Neural crest cell (in vitro differentiated cells): ENCODE results near the gene UBE2B. TPM values are rescaled to one million over a fixed set of nuclear protein-coding genes. Genes with fewer than 3 reads are reported as not detected.
A peak's percentile ranks its signal among the peaks of the same experiment; 100 is the strongest.
"Not testable (repeated sequence)": the region's sequence is repeated elsewhere in the genome, so short reads cannot be mapped to it uniquely, and the experiment has no call there.

Source experiments
- DNase-seq: peaks from one replicate; pipeline ENCODE4 v3.0.0; 2021; ENCODE audit warnings: low read depth, mixed read lengths, low spot score
- H3K27ac Mint-ChIP-seq: one replicate; pipeline ENCODE4 v1.8.0; 2021; ENCODE audit warnings: mild to moderate bottlenecking, mixed read lengths; ENCODE audit not compliant: unreplicated experiment
- H3K27me3 Mint-ChIP-seq: 2 replicates; pipeline ENCODE4 v1.8.0; 2021; ENCODE audit warnings: low read depth, mild to moderate bottlenecking, mixed read lengths
- H3K36me3 Mint-ChIP-seq: 2 replicates; pipeline ENCODE4 v1.8.0; 2021; ENCODE audit warnings: low read depth, mild to moderate bottlenecking, mixed read lengths
- H3K4me1 Mint-ChIP-seq: 2 replicates; pipeline ENCODE4 v1.8.0; 2021; ENCODE audit warnings: mixed read lengths
- H3K4me3 Mint-ChIP-seq: one replicate; pipeline ENCODE4 v1.8.0; 2021; ENCODE audit warnings: mild to moderate bottlenecking, mixed read lengths
- H3K9me3 Mint-ChIP-seq: 2 replicates; pipeline ENCODE4 v1.8.0; 2021; ENCODE audit warnings: mixed read lengths
- CTCF ChIP-seq: fragments of 200-600 bp; sonication (generic); conservative IDR thresholded peaks from 2 replicates; pipeline ENCODE4 v1.5.0; 2021; ENCODE audit warnings: antibody characterized with exemption, mild to moderate bottlenecking
- long read RNA-seq: library from polyadenylated mRNA; unstranded; transcript quantifications from one replicate; pipeline ENCODE4 v2.0.0, GENCODE V29; 2020
- total RNA-seq: library from RNA; stranded (reverse); gene quantifications from 2 replicates; pipeline ENCODE4 v1.2.1, GENCODE V29; 2021

UBE2B gene
- total RNA-seq = 52.3 and 76.4 TPM in 2 replicates
- long read RNA-seq, transcript UBE2B-201 (6 exons, 2,515 nt) = major isoform, 6 of 9 reads
- long read RNA-seq, partial matches to known transcripts = 0 of 9 reads
- long read RNA-seq, other reads (novel, unspliced or antisense) = 3 of 9 reads

- Mint-ChIP-seq H3K36me3 (peaks cover 12% of the 10 kb centered on the region), H3K9me3 (peaks cover 9% of the 10 kb centered on the region), H3K4me3 (peak within 1 kb of the TSS; percentile 96), H3K27me3 (peaks cover 6% of the 10 kb centered on the region), H3K4me1 (peaks cover 43% of the 10 kb centered on the region), H3K27ac (peak within 1 kb of the TSS; percentile 99)
- no peak for TF ChIP-seq CTCF
- peak; percentile 98 for DNase-seq
Measured at GRCh38 chr5:134370871-134371833, at the start of gene UBE2B. Gene UBE2B (plus strand): TSS chr5:134371569. CDS start chr5:134371596, 27 bp downstream.

GRCh38 chr5:134327327-134327726 is 44.0 kb upstream of the UBE2B start:
- Mint-ChIP-seq H3K4me1 (no peaks in the 10 kb centered on the region), H3K9me3 (peaks cover 11% of the 10 kb centered on the region), H3K36me3 (peaks cover 24% of the 10 kb centered on the region), H3K27me3 (no peaks in the 10 kb centered on the region), H3K4me3 (no peak overlapping the region), H3K27ac (no peak overlapping the region)
- TF ChIP-seq CTCF = no peak
- no peak for DNase-seq

GRCh38 chr5:134328619-134329018 is 42.8 kb upstream of the UBE2B start:
- Mint-ChIP-seq H3K36me3 (peaks cover 34% of the 10 kb centered on the region), H3K4me3 (peak overlapping the region; percentile 61), H3K4me1 (no peaks in the 10 kb centered on the region), H3K27ac (no peak overlapping the region), H3K27me3 (no peaks in the 10 kb centered on the region), H3K9me3 (peaks cover 17% of the 10 kb centered on the region)
- TF ChIP-seq CTCF = no peak
- no peak for DNase-seq

DNA sequence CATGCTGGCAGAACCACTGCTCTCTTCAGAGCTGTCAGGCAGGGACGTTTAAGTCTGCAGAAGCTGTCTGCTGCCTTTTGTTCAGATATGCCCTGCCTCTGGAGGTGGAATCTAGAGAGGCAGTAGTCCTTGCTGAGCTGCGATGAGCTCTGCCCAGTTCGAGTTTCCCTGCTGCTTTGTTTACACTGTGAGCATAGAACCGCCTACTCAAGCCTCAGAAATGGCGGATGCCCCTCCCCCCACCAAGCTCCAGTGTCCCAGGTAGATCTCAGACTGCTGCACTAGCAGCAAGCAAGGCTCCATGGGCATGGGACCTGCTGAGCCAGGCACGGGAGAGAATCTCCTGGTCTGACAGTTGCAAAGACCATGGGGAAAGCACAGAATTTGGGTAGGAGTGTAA is 34.5 kb upstream of the UBE2B start:
- Mint-ChIP-seq H3K36me3 (peaks cover 73% of the 10 kb centered on the region), H3K9me3 (peaks cover 41% of the 10 kb centered on the region)
- H3K4me3 Mint-ChIP-seq, H3K27me3 Mint-ChIP-seq, DNase-seq, H3K4me1 Mint-ChIP-seq, H3K27ac Mint-ChIP-seq: not testable (repeated sequence)

DNA sequence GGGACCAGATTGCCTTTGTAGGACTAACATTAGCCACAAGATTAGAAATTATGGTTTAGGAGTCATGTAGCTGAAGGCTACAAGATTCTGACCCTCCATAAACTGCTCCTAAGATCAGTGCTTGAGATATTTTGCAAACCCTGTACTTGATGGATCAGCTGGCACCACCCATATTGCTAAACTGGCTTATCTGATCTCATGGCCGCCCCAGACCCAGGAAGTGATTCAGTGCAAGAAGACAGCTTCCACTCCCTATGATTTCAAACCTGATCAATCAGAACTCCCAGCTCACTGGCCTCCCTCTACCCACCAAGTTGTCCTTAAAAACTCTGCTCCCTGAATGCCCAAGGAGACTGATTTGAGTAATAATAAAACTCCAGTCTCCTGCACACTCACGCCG is 27.9 kb upstream of the UBE2B start:
- not testable (repeated sequence) for DNase-seq, H3K27me3 Mint-ChIP-seq, H3K4me1 Mint-ChIP-seq, H3K4me3 Mint-ChIP-seq
- peak overlapping the region; percentile 4 for H3K27ac Mint-ChIP-seq
- peaks cover 13% of the 10 kb centered on the region for H3K9me3 Mint-ChIP-seq
- H3K36me3 Mint-ChIP-seq = peaks cover 33% of the 10 kb centered on the region

DNA sequence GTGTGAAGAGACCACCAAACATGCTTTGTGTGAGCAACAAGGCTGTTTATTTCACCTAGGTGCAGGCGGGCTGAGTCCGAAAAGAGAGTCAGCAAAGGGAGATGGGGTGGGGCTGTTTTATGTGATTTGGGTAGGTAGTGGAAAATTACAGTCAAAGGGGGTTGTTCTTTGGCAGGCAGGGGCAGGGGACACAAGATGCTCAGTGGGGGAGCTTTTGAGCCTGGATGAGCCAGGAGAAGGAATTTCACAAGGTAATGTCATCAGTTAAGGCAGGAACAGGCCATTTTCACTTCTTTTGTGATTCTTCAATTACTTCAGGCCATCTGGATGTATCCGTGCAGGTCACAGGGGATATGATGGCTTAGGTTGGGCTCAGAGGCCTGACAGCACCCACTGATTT is 25.9 kb upstream of the UBE2B start:
- not testable (repeated sequence) for H3K27ac Mint-ChIP-seq, H3K4me1 Mint-ChIP-seq, DNase-seq, H3K4me3 Mint-ChIP-seq, H3K9me3 Mint-ChIP-seq, H3K27me3 Mint-ChIP-seq
- H3K36me3 Mint-ChIP-seq = peaks cover 20% of the 10 kb centered on the region

GRCh38 chr5:134345996-134346395 is 25.4 kb upstream of the UBE2B start:
- TF ChIP-seq CTCF = no peak
- no peaks in the 10 kb centered on the region for H3K27me3 Mint-ChIP-seq
- H3K36me3 Mint-ChIP-seq = peaks cover 16% of the 10 kb centered on the region
- no peak for DNase-seq
- H3K9me3 Mint-ChIP-seq = peaks cover 3% of the 10 kb centered on the region
- H3K4me1 Mint-ChIP-seq = no peaks in the 10 kb centered on the region
- H3K4me3 Mint-ChIP-seq = no peak overlapping the region
- no peak overlapping the region for H3K27ac Mint-ChIP-seq
